NB4 (cell line): ENCODE data around the gene TMEM11.
"Not testable (repeated sequence)": the region's sequence is repeated elsewhere in the genome, so short reads cannot be mapped to it uniquely, and the experiment has no call there.

Experiments
- DNase-seq: peaks from one replicate; pipeline ENCODE4 v3.0.0; 2010; ENCODE audit warnings: low read depth
- H3K4me3 ChIP-seq: one replicate; pipeline ENCODE4 v1.5.1; 2011; ENCODE audit warnings: mild to moderate bottlenecking, low read depth, low read length, moderate library complexity
- CTCF ChIP-seq: IDR thresholded peaks from one replicate; pipeline ENCODE4 v1.5.1; 2012; ENCODE audit warnings: low read depth, low read length
- MAX ChIP-seq: IDR thresholded peaks from 2 replicates; pipeline ENCODE4 v1.6.1; 2011; ENCODE audit warnings: low read depth, low read length
- MYC ChIP-seq: IDR thresholded peaks from 2 replicates; pipeline ENCODE4 v1.6.1; 2011; ENCODE audit warnings: low read depth, low read length
- POLR2A ChIP-seq: IDR thresholded peaks from 2 replicates; pipeline ENCODE4 v1.6.1; 2011; ENCODE audit warnings: mild to moderate bottlenecking; ENCODE audit not compliant: insufficient read length; ENCODE audit errors: extremely low read depth

TMEM11 gene

GRCh38 chr17:21194226-21194625 is 19.7 kb downstream of the TMEM11 start:
- TF ChIP-seq CTCF (no peak), MAX (no peak), MYC (no peak), POLR2A (no peak)
- no peak overlapping the region for H3K4me3 ChIP-seq

GRCh38 chr17:21193031-21193430 is 20.9 kb downstream of the TMEM11 start:
- TF ChIP-seq CTCF (no peak), MYC (no peak), POLR2A (no peak)
- no peak for DNase-seq
- H3K4me3 ChIP-seq, result no peak overlapping the region

More at GRCh38 chr17:21194226-21194625, 19.7 kb downstream of the TMEM11 start:
- no peak for DNase-seq

GRCh38 chr17:21192414-21192813 is 21.5 kb downstream of the TMEM11 start:
- DNase-seq, H3K4me3 ChIP-seq: not testable (repeated sequence)

- TF ChIP-seq POLR2A, result no peak
- TF ChIP-seq CTCF, result no peak
- TF ChIP-seq MAX, result no peak
- TF ChIP-seq MYC, result no peak
- no peak for DNase-seq
- H3K4me3 ChIP-seq, result no peak overlapping the region
Measured at GRCh38 chr17:21191698-21192097, 22.3 kb downstream of the TMEM11 start.

- no peak for TF ChIP-seq POLR2A
- no peak for TF ChIP-seq CTCF
- TF ChIP-seq MAX, result no peak
- no peak for TF ChIP-seq MYC
- DNase-seq, result no peak
- no peak overlapping the region for H3K4me3 ChIP-seq
Measured at GRCh38 chr17:21190078-21190477, 23.9 kb downstream of the TMEM11 start.

- DNase-seq, result no peak
- H3K4me3 ChIP-seq, result no peak overlapping the region
- TF ChIP-seq MAX (no peak), POLR2A (no peak), MYC (no peak), CTCF (no peak)
Measured at GRCh38 chr17:21189361-21189760, 24.6 kb downstream of the TMEM11 start.
